Spinal cord (tissue), 10 donors: ENCODE results near the gene TMIGD3. TPM values are rescaled to one million over a fixed set of nuclear protein-coding genes. Genes with fewer than 3 reads are reported as not detected.

Source experiments
- DNase-seq, 6 donors: peaks; one replicate each; pipeline versions ENCODE4 v3.0.0 to v3.0.0-alpha.2; 2013 to 2015; ENCODE audit warnings: low spot score in 6 of 6, low read depth in 4 of 6
- H3K27ac ChIP-seq: one replicate; pipeline ENCODE4 v1.5.1; 2013; ENCODE audit warnings: low read depth, low read length, control low read depth
- H3K27me3 ChIP-seq: one replicate; pipeline ENCODE4 v1.6.1; 2013; ENCODE audit warnings: low read length; ENCODE audit not compliant: control insufficient read depth, insufficient read depth
- H3K36me3 ChIP-seq: one replicate; pipeline ENCODE4 v1.6.1; 2013; ENCODE audit warnings: low read length; ENCODE audit not compliant: control insufficient read depth, insufficient read depth
- H3K4me1 ChIP-seq: one replicate; pipeline ENCODE4 v1.6.1; 2013; ENCODE audit warnings: low read length; ENCODE audit not compliant: control insufficient read depth, insufficient read depth
- H3K4me3 ChIP-seq: one replicate; pipeline ENCODE4 v1.5.1; 2013; ENCODE audit warnings: low read depth, low read length, control low read depth
- H3K9me3 ChIP-seq: one replicate; pipeline ENCODE4 v1.6.1; 2013; ENCODE audit warnings: low read length; ENCODE audit not compliant: control insufficient read depth, insufficient read depth
- WGBS: methylation state at CpG from one replicate; pipeline ENCODE4 v1.1.5; 2013; ENCODE audit warnings: missing lambda C conversion rate; ENCODE audit not compliant: insufficient coverage; 5-methylcytosine and 5-hydroxymethylcytosine counted together
- polyA plus RNA-seq, 2 donors: library from polyadenylated mRNA; unstranded; fragments of 120-200 nt; gene quantifications; one replicate each; pipeline ENCODE4 v1.2.1, GENCODE V29; 2013; ENCODE audit not compliant: insufficient read length in 2 of 2
- total RNA-seq, 2 donors: library from RNA; depleted of rRNA in 1 of 2; stranded (reverse); fragments of 120-200 nt in 1 of 2; fragments of >200 nt in 1 of 2; gene quantifications; one replicate each; pipeline versions ENCODE4 v1.2.3 to v1.2.4, GENCODE V29; 2013 to 2014
- donor health status: healthy.

The TMIGD3 gene
- total and polyA plus RNA-seq, 4 donors, result 2.4 to 9.5 (median 5.9) TPM

GRCh38 chr1:111480674-111481073 is 22.8 kb downstream of the TMIGD3 start:
- Histone ChIP-seq H3K4me1 (no peaks in the 10 kb centered on the region), H3K4me3 (no peak overlapping the region), H3K27ac (no peak overlapping the region), H3K9me3 (no peaks in the 10 kb centered on the region), H3K36me3 (no peaks in the 10 kb centered on the region), H3K27me3 (no peaks in the 10 kb centered on the region)
- DNase-seq, result no peak
- WGBS, result 80% methylated on average over 1 of the region's 1 CpG

DNA sequence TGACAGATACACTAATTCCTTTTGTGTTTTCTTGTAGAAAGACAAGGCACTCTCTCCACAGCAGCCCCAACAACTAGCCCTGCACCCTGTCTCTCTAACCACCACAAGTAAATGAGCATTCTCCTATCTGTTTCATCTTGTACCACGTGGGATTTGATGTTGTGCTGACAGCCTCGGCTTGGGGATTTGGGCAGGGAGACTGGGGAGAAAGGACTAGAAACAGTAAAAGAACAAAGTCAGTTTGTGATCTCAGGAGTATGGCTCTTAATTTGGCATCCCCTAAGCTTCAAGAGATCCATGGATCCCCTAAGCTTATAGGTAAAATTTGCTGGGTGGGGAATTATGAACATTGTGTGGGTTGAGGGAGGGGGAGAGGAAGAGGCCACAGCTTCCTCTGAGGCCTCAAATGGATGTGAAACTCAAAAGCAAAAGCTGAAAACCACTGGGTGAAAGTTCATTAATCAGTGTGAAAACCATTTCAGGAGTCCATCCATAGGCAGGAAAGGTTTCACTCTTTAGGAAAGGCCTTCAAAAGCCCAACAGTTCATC is 26.6 kb downstream of the TMIGD3 start:
- DNase-seq, result no peak
- H3K9me3 ChIP-seq, result no peaks in the 10 kb centered on the region
- no peaks in the 10 kb centered on the region for H3K27me3 ChIP-seq
- H3K4me1 ChIP-seq, result no peaks in the 10 kb centered on the region
- WGBS, result 83% methylated on average over 1 of the region's 2 CpGs
- peaks cover 8% of the 10 kb centered on the region for H3K36me3 ChIP-seq
- no peak overlapping the region for H3K27ac ChIP-seq
- no peak overlapping the region for H3K4me3 ChIP-seq

- Histone ChIP-seq H3K4me3 (no peak overlapping the region), H3K27ac (no peak overlapping the region), H3K36me3 (peaks cover 8% of the 10 kb centered on the region), H3K9me3 (no peaks in the 10 kb centered on the region), H3K4me1 (no peaks in the 10 kb centered on the region), H3K27me3 (no peaks in the 10 kb centered on the region)
- DNase-seq, result no peak
These were observed 27.2 kb downstream of the TMIGD3 start for GRCh38 chr1:111476214-111476613.

DNA sequence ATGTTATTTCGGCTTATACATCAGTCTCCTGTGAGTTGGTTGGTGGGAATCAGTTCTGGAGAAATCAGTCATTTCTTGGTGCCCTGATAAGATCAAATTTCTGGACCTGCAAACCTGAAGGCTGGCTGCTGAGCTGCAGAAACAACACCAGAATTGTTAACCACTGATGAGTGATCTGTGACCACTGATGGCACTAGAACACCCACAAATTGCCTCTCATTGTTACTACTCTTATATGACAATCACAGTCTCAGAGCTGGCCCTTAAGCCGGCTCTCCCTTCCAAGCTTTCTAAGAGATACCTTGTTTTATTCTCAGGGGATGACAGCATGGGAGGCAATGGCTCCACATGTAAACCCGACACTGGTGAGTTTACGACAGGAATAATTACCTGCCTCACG is 27.7 kb downstream of the TMIGD3 start:
- 48% methylated on average over 4 of the region's 5 CpGs for WGBS
- H3K36me3 ChIP-seq, result peaks cover 8% of the 10 kb centered on the region
- no peaks in the 10 kb centered on the region for H3K4me1 ChIP-seq
- H3K4me3 ChIP-seq, result no peak overlapping the region
- H3K27me3 ChIP-seq, result no peaks in the 10 kb centered on the region
- H3K27ac ChIP-seq, result no peak overlapping the region
- no peaks in the 10 kb centered on the region for H3K9me3 ChIP-seq
- no peak for DNase-seq

DNA sequence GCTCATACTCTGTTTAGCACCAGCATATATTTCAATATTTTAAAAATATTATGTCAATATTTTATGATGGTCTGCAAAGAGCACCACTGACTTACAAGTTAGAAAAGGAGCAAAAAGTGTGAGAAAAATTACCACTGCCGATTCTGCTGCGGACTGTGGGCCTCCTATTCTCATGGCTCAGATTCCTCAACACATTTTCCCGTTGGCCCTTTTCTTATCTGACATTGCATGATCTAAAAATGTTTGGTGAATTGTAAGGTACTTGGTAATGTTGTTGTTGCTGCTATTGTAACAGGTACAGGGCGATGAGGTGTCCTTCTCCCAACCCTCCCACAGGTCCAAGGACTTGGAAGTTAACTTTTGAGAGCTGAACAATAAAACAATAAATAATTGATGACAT is 28.9 kb downstream of the TMIGD3 start:
- no peak overlapping the region for H3K27ac ChIP-seq
- H3K36me3 ChIP-seq, result peaks cover 17% of the 10 kb centered on the region
- DNase-seq, result no peak
- H3K9me3 ChIP-seq, result no peaks in the 10 kb centered on the region
- H3K4me3 ChIP-seq, result no peak overlapping the region
- no peaks in the 10 kb centered on the region for H3K4me1 ChIP-seq
- WGBS, result no CpG with 5 or more reads among the region's 4 CpGs
- H3K27me3 ChIP-seq, result no peaks in the 10 kb centered on the region

DNA sequence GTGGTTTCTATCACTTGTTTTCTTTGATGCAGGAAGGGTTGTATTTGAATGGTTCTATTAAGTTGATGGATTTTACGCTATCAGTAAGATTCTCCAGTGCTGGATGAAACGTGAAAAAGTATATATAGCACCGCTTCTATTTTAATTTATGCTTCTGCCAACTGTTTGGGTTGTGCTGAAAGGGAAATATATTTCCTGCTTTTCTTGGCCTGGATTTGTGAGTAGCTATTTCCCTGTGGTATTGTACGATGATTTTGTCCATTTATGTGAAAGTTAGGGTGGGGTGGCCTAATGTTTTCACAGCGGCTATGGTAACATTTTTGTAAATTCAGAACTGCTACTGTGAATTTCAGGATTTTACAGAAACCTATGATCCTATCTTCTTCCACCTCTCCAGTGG is 29.3 kb downstream of the TMIGD3 start:
- no peak overlapping the region for H3K4me3 ChIP-seq
- no peak overlapping the region for H3K27ac ChIP-seq
- peaks cover 17% of the 10 kb centered on the region for H3K36me3 ChIP-seq
- WGBS, result no CpG with 5 or more reads among the region's 5 CpGs
- peak in 1 of 6 donors; percentile 18 for DNase-seq
- no peaks in the 10 kb centered on the region for H3K9me3 ChIP-seq
- H3K27me3 ChIP-seq, result no peaks in the 10 kb centered on the region
- H3K4me1 ChIP-seq, result no peaks in the 10 kb centered on the region

DNA sequence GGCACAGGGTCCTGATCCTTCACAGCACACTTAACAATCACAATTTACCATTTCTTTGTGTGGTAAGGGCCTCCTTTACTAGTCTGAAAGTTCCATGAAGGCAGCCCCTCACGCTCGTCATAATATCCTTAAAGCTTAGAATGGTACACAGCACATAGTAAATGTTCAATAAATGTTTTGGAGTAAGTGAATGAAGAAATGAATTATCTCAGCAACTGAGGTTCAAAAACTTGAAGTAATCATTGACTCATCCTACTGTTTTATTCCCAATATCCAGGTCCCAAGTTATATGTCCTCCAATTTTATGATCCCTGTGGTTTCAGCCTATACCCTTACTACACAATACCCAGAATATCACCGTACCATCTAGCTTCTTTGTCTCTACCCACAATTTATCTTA is 31.9 kb downstream of the TMIGD3 start:
- Histone ChIP-seq H3K9me3 (no peaks in the 10 kb centered on the region), H3K36me3 (peaks cover 17% of the 10 kb centered on the region), H3K4me3 (no peak overlapping the region), H3K27ac (no peak overlapping the region), H3K4me1 (no peaks in the 10 kb centered on the region), H3K27me3 (no peaks in the 10 kb centered on the region)
- no peak for DNase-seq
- no CpG with 5 or more reads among the region's 3 CpGs for WGBS

- no peak overlapping the region for H3K27ac ChIP-seq
- WGBS, result 93% methylated on average over 3 of the region's 3 CpGs
- H3K36me3 ChIP-seq, result peaks cover 17% of the 10 kb centered on the region
- H3K4me1 ChIP-seq, result no peaks in the 10 kb centered on the region
- no peak for DNase-seq
- H3K4me3 ChIP-seq, result no peak overlapping the region
- no peaks in the 10 kb centered on the region for H3K27me3 ChIP-seq
- no peaks in the 10 kb centered on the region for H3K9me3 ChIP-seq
These were observed 32.4 kb downstream of the TMIGD3 start for GRCh38 chr1:111471012-111471411.

DNA sequence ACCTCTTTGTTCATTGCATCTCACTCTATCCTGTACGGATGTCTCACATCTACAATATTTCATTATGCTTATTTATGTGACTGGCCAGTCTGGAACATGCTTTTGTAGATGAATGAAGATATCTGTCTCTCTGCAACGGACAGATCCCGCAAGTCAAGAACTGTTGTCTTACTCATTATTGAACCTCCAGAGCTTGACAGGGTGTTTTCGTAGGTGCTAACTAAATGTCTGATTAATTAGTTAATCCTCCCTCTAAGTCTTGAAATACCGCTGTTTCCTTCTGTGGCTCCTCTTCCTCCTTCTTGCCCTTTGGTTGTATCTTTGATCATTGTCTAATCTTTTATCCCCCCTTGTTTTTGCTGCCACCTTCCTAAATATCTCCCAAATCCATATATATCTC is 32.8 kb downstream of the TMIGD3 start:
- Histone ChIP-seq H3K9me3 (no peaks in the 10 kb centered on the region), H3K27me3 (no peaks in the 10 kb centered on the region), H3K4me3 (no peak overlapping the region), H3K27ac (no peak overlapping the region), H3K36me3 (peaks cover 17% of the 10 kb centered on the region), H3K4me1 (no peaks in the 10 kb centered on the region)
- no peak for DNase-seq
- no CpG with 5 or more reads among the region's 5 CpGs for WGBS

- Histone ChIP-seq H3K27ac (no peak overlapping the region), H3K27me3 (no peaks in the 10 kb centered on the region), H3K36me3 (peaks cover 17% of the 10 kb centered on the region), H3K4me1 (no peaks in the 10 kb centered on the region), H3K9me3 (no peaks in the 10 kb centered on the region), H3K4me3 (no peak overlapping the region)
- no peak for DNase-seq
These were observed 33.9 kb downstream of the TMIGD3 start for GRCh38 chr1:111469539-111469938.
